ENCODE data around the gene SGK1.

GRCh38 chr6:134235937-134236751 lies 81.8 kb downstream of the SGK1 start:
- TF ChIP-seq REST (IDR thresholded peaks at IDR 0.05) (no peak), CTCF (IDR thresholded peaks at IDR 0.05) (no peak), POLR2A (IDR thresholded peaks at IDR 0.05; ENCODE audit: low read length) (no peak), FOSL2 (IDR thresholded peaks at IDR 0.05) (no peak), FOSL2 (CRISPR knock-in tag; IDR thresholded peaks at IDR 0.05) (peak; percentile 44; the same call in 1 of the 2 replicates), PBX3 (IDR thresholded peaks at IDR 0.05) (no peak), RFX5 (IDR thresholded peaks at IDR 0.05) (no peak), MAFK (IDR thresholded peaks at IDR 0.05; ENCODE audit: partially characterized antibody) (no peak), FOSB (CRISPR knock-in tag; IDR thresholded peaks at IDR 0.05) (no peak), EP300 (IDR thresholded peaks at IDR 0.05) (no peak)
